Liver (tissue), 9 donors: Measurements from ENCODE around the gene ZNF354C. TPM values are rescaled to one million over a fixed set of nuclear protein-coding genes. Genes with fewer than 3 reads are reported as not detected.

Experiments
- DNase-seq: peaks from one replicate; pipeline ENCODE4 v3.0.0-alpha.2; 2017; ENCODE audit warnings: low spot score
- H3K27ac ChIP-seq, 2 donors: one replicate each; pipeline ENCODE4 v1.7.0; 2013; ENCODE audit warnings: inconsistent platforms in 2 of 2, low read length in 2 of 2, control low read depth in 1 of 2, low read depth in 1 of 2, mild to moderate bottlenecking in 1 of 2
- H3K27me3 ChIP-seq, 4 donors: one replicate each; pipeline versions ENCODE4 v1.6.1 to v1.7.0; 2013; ENCODE audit warnings: low read length in 3 of 4, inconsistent platforms in 1 of 4, mild to moderate bottlenecking in 1 of 4, moderate library complexity in 1 of 4; ENCODE audit not compliant: control insufficient read depth in 4 of 4, insufficient read depth in 4 of 4
- H3K36me3 ChIP-seq, 4 donors: one replicate each; pipeline versions ENCODE4 v1.6.1 to v1.7.0; 2013; ENCODE audit warnings: low read length in 3 of 4, mild to moderate bottlenecking in 3 of 4, low read depth in 1 of 4, moderate library complexity in 1 of 4; ENCODE audit not compliant: control insufficient read depth in 4 of 4, insufficient read depth in 3 of 4
- H3K4me1 ChIP-seq, 4 donors: one replicate each; pipeline versions ENCODE4 v1.6.1 to v1.7.0; 2013; ENCODE audit warnings: low read length in 3 of 4, mild to moderate bottlenecking in 3 of 4, moderate library complexity in 1 of 4; ENCODE audit not compliant: control insufficient read depth in 4 of 4, insufficient read depth in 4 of 4
- H3K4me3 ChIP-seq, 3 donors: one replicate each; pipeline versions ENCODE4 v1.6.1 to v1.7.0; 2013; ENCODE audit warnings: low read length in 3 of 3, control low read depth in 1 of 3, low read depth in 1 of 3, mild to moderate bottlenecking in 1 of 3
- H3K9ac ChIP-seq, 2 donors: one replicate each; pipeline ENCODE4 v1.7.0; 2013; ENCODE audit warnings: low read length in 2 of 2, mild to moderate bottlenecking in 2 of 2, moderate library complexity in 2 of 2, control low read depth in 1 of 2, low read depth in 1 of 2
- H3K9me3 ChIP-seq, 4 donors: one replicate each; pipeline versions ENCODE4 v1.6.1 to v1.7.0; 2013; ENCODE audit warnings: low read length in 3 of 4; ENCODE audit not compliant: control insufficient read depth in 4 of 4
- CTCF ChIP-seq: fragments of 150-350 bp; IDR thresholded peaks from 2 replicates; pipeline ENCODE4 v1.5.1; 2017; ENCODE audit warnings: improper control_type of control experiment, low read depth, low read length; ENCODE audit not compliant: missing input control
- EGR1 ChIP-seq, 2 donors: IDR thresholded peaks; 2 replicates each; pipeline ENCODE4 v1.6.1; 2016 to 2018; ENCODE audit warnings: antibody characterized with exemption in 2 of 2, low read depth in 2 of 2
- FOXA1 ChIP-seq: IDR thresholded peaks from 2 replicates; pipeline ENCODE4 v1.6.1; 2016; ENCODE audit warnings: antibody characterized with exemption
- FOXA2 ChIP-seq: IDR thresholded peaks from 2 replicates; pipeline ENCODE4 v1.6.1; 2016; ENCODE audit warnings: antibody characterized with exemption
- GABPA ChIP-seq, 2 donors: IDR thresholded peaks in 1 of 2; conservative IDR thresholded peaks in 1 of 2; 2 replicates each; pipeline ENCODE4 v1.6.1; 2016; ENCODE audit warnings: antibody characterized with exemption in 2 of 2, mild to moderate bottlenecking in 1 of 2, moderate library complexity in 1 of 2
- HNF4A ChIP-seq, 2 donors: conservative IDR thresholded peaks; 2 replicates each; pipeline ENCODE4 v1.6.1; 2016; ENCODE audit warnings: antibody characterized with exemption in 2 of 2, mild to moderate bottlenecking in 2 of 2
- HNF4G ChIP-seq: IDR thresholded peaks from 2 replicates; pipeline ENCODE4 v1.6.1; 2016; ENCODE audit warnings: antibody characterized with exemption
- JUND ChIP-seq, 2 donors: IDR thresholded peaks; 2 replicates each; pipeline ENCODE4 v1.6.1; 2016; ENCODE audit warnings: antibody characterized with exemption in 2 of 2
- NR2F2 ChIP-seq: IDR thresholded peaks from 2 replicates; pipeline ENCODE4 v1.6.1; 2016; ENCODE audit warnings: antibody characterized with exemption
- RAD21 ChIP-seq, 2 donors: IDR thresholded peaks; 2 replicates each; pipeline ENCODE4 v1.6.1; 2016; ENCODE audit warnings: antibody characterized with exemption in 2 of 2, mild to moderate bottlenecking in 2 of 2
- REST ChIP-seq: IDR thresholded peaks from 2 replicates; pipeline ENCODE4 v1.6.1; 2016; ENCODE audit warnings: antibody characterized with exemption, mild to moderate bottlenecking
- RXRA ChIP-seq, 2 donors: IDR thresholded peaks; 2 replicates each; pipeline ENCODE4 v1.6.1; 2017 to 2018; ENCODE audit warnings: antibody characterized with exemption in 2 of 2, mild to moderate bottlenecking in 1 of 2
- SP1 ChIP-seq: IDR thresholded peaks from 2 replicates; pipeline ENCODE4 v1.6.1; 2018; ENCODE audit warnings: antibody characterized with exemption, mild to moderate bottlenecking
- TAF1 ChIP-seq: conservative IDR thresholded peaks from 2 replicates; pipeline ENCODE4 v1.6.1; 2016; ENCODE audit warnings: antibody characterized with exemption, mild to moderate bottlenecking
- YY1 ChIP-seq: IDR thresholded peaks from 2 replicates; pipeline ENCODE4 v1.6.1; 2016; ENCODE audit warnings: antibody characterized with exemption, mild to moderate bottlenecking
- ZBTB33 ChIP-seq: IDR thresholded peaks from 2 replicates; pipeline ENCODE4 v1.6.1; 2016; ENCODE audit warnings: antibody characterized with exemption
- WGBS: extraction: QIAGEN DNeasy Blood & Tissue Kit; methylation state at CpG from one replicate; pipeline ENCODE4 v1.1.7; 2013; 5-methylcytosine and 5-hydroxymethylcytosine counted together
- polyA plus RNA-seq, 2 donors: library from polyadenylated mRNA; stranded (reverse) in 1 of 2; unstranded in 1 of 2; fragments of 200-250 nt in 1 of 2; fragments of >200 nt in 1 of 2; fragmentation: Nextera tagmentation in 1 of 2; extraction: Ambion mirVana in 1 of 2; gene quantifications; one replicate each; pipeline versions ENCODE4 v1.2.1 to v1.2.3, GENCODE V29; 2013 to 2015
- total RNA-seq, 2 donors: library from RNA; depleted of rRNA; stranded (reverse); fragments of >200 nt; gene quantifications; one replicate each; pipeline ENCODE4 v1.2.3, GENCODE V29; 2014
- TF ChIP-seq, protein P1 (sequence below): IDR thresholded peaks from 2 replicates; pipeline ENCODE4 v1.6.1; 2016; ENCODE audit warnings: antibody characterized with exemption
- TF ChIP-seq, protein P2 (sequence below): IDR thresholded peaks from 2 replicates; pipeline ENCODE4 v1.6.1; 2016; ENCODE audit warnings: antibody characterized with exemption
- donor health status: healthy.
- donor health status: healthy.
- donor health status: healthy.
- donor health status: healthy.
- donor health status: healthy.

Gene ZNF354C
- total and polyA plus RNA-seq, 4 donors: 0.49 to 2.8 (median 1.6) TPM

GRCh38 chr5:179110528-179110927, 50.4 kb downstream of the ZNF354C start:
- DNase-seq: no peak
- WGBS: 87% methylated on average over 9 of the region's 9 CpGs
- H3K9me3 ChIP-seq: peaks cover 18 to 49% (median 35%) of the 10 kb centered on the region in 4 donors
- no peak overlapping the region for H3K27ac ChIP-seq
- H3K27me3 ChIP-seq: no peaks in the 10 kb centered on the region
- no peaks in the 10 kb centered on the region for H3K4me1 ChIP-seq
- no peaks in the 10 kb centered on the region for H3K36me3 ChIP-seq
- TF ChIP-seq HNF4A (conservative IDR thresholded peaks at IDR 0.05) (no peak), RXRA (IDR thresholded peaks at IDR 0.05) (no peak), JUND (IDR thresholded peaks at IDR 0.05) (no peak), FOXA1 (no peak), ZBTB33 (no peak), SP1 (no peak), GABPA (IDR thresholded peaks at IDR 0.05 in 1 of 2, conservative IDR thresholded peaks at IDR 0.05 in 1 of 2) (no peak), RAD21 (IDR thresholded peaks at IDR 0.05) (no peak), YY1 (no peak), HNF4G (no peak), FOXA2 (no peak), NR2F2 (no peak), EGR1 (IDR thresholded peaks at IDR 0.05; ENCODE audit: low read depth in 2 of 2) (no peak), TAF1 (no peak), REST (no peak), CTCF (no peak)
- TF ChIP-seq, protein P1, sequence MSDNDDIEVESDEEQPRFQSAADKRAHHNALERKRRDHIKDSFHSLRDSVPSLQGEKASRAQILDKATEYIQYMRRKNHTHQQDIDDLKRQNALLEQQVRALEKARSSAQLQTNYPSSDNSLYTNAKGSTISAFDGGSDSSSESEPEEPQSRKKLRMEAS: no peak
- TF ChIP-seq, protein P2, sequence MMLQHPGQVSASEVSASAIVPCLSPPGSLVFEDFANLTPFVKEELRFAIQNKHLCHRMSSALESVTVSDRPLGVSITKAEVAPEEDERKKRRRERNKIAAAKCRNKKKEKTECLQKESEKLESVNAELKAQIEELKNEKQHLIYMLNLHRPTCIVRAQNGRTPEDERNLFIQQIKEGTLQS: no peak
- H3K9ac ChIP-seq: no peak overlapping the region
- H3K4me3 ChIP-seq: no peak overlapping the region
